Fibroblast of lung (primary cell): ENCODE measurements around the gene UBE2D2.

ENCODE experiments used
- EZH2 ChIP-seq: IDR thresholded peaks from 2 replicates; pipeline ENCODE4 v1.5.1; 2012; ENCODE audit warnings: low read length, control low read depth, mild to moderate bottlenecking; ENCODE audit errors: missing control alignments
- TF ChIP-seq, protein P1 (sequence below), 2 donors: IDR thresholded peaks in 1 of 2; conservative IDR thresholded peaks in 1 of 2; 1 replicate in 1 of 2; 2 replicates in 1 of 2; pipeline ENCODE4 v1.5.1; 2011 to 2012; ENCODE audit warnings: low read length in 2 of 2, control low read depth in 1 of 2, inconsistent platforms in 1 of 2, low read depth in 1 of 2, mild to moderate bottlenecking in 1 of 2

DNA sequence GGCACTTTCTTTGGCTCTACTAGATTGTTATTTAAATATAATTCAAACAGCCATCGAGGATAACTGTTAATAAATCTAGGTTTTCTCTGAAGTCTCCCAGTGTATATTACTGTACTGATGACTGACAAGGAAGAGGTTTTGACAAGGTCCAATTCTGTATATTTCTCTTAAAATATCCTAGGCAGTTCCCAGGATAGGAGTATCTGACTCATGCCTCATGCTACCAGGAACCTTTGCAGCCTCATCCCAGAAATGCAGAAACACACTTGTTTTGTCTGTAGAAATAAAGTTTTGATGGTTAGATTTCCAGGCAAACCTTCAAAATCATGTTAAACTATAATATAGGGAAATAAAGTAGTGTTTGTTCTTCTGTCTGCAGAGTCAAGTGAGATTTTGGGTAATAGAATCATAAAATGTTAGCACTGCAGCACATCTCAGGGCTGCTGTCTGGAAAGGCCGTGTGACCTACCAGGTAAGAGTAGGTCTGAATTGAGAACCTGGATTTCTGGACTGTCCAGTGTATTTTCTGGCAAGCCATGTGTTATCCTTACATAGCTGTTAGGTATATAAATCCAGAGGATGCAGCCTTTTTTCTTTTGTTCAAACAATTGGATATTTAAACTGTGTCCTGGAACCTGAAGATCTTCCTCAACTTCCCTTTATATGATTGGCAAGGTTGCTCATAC is 8.3 kb downstream of the UBE2D2 start:
- TF ChIP-seq, protein P1, sequence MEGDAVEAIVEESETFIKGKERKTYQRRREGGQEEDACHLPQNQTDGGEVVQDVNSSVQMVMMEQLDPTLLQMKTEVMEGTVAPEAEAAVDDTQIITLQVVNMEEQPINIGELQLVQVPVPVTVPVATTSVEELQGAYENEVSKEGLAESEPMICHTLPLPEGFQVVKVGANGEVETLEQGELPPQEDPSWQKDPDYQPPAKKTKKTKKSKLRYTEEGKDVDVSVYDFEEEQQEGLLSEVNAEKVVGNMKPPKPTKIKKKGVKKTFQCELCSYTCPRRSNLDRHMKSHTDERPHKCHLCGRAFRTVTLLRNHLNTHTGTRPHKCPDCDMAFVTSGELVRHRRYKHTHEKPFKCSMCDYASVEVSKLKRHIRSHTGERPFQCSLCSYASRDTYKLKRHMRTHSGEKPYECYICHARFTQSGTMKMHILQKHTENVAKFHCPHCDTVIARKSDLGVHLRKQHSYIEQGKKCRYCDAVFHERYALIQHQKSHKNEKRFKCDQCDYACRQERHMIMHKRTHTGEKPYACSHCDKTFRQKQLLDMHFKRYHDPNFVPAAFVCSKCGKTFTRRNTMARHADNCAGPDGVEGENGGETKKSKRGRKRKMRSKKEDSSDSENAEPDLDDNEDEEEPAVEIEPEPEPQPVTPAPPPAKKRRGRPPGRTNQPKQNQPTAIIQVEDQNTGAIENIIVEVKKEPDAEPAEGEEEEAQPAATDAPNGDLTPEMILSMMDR (conservative IDR thresholded peaks at IDR 0.05 in 1 of 2, IDR thresholded peaks at IDR 0.05 in 1 of 2; ENCODE audit: low read depth in 1 of 2, low read length in 2 of 2), result no peak
- no peak for TF ChIP-seq EZH2
